HG03280 (cell line): ENCODE data around the gene CSTPP1.
"Not testable (repeated sequence)": the region's sequence is repeated elsewhere in the genome, so short reads cannot be mapped to it uniquely, and the experiment has no call there.

ENCODE experiments used
- ATAC-seq: cut with Tn5 transposase; IDR thresholded peaks from one replicate; pipeline ENCODE4 v1.9.1; 2021; ENCODE audit warnings: mild to moderate bottlenecking, moderate library complexity; ENCODE audit not compliant: unreplicated experiment

Gene CSTPP1

DNA sequence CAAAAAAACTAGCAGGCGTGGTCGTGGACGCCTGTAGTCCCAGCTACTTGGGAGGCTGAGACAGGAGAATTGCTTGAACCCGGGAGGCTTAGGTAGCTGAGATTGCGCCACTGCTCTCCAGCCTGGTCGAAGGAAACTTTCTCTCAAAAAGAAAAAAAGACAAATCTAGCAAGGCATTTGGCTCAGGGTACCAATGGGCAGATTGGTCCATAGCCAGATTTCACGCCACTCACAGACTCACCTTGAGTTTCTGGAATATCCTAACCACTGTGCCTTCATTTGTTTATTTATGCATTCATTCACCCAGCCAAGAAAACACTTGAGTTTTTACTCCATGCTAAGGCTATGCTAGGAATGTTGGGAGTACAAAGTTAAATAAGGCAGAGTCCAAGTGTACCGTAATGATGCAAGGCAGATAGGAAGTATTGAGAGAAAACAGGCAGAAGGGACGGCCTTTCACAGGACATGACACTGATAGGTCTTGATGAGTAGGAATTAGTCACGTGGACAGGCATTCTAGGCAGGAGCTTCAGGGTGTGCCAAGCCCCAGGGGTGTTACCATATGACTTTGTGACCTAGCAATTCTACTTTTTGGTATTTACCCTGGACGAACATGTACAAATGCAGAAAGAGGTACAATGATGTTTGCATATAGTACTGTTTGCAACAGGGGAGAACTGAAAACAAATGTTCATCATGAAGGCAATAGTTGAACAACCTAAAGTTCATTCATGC, 252.7 kb downstream of the CSTPP1 start:
- ATAC-seq = no peak

DNA sequence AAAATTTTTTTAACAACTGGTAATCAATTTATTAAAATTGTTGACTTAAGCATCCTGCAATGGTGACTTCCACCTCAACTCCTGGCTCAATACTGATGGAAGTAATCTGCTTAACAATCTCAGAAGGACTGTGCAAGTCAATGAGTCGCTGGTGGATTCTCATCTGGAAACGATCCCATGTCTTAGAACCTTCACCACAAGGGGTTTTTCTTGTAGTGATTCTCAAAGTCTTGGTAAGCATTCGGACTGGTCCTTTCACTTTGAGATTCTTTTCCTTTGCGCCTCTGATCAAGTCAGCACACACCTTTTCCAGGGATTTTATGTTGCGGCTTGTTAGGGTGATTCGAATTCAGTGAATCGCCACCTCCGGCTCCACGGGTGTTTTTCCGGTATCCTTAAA, 254.6 kb downstream of the CSTPP1 start:
- ATAC-seq = not testable (repeated sequence)

DNA sequence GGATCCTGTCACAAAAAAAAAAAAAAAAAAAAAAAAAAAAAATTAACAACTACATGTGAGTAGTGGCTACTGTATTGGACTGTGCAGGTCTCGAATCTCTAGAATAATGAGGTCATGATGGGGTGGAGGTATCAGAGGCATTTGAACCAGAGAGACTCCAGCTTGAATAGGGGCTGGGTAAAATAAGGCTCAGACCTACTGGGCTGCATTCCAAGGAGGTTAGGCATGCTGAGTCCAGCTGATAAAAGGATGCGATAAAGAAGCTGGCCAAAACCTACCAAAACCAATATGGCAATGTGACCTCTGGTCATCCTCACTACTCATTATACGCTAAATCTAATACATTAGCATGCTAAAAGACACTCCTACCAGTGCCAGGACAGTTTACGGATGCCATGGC, 255.6 kb downstream of the CSTPP1 start:
- no peak for ATAC-seq

DNA sequence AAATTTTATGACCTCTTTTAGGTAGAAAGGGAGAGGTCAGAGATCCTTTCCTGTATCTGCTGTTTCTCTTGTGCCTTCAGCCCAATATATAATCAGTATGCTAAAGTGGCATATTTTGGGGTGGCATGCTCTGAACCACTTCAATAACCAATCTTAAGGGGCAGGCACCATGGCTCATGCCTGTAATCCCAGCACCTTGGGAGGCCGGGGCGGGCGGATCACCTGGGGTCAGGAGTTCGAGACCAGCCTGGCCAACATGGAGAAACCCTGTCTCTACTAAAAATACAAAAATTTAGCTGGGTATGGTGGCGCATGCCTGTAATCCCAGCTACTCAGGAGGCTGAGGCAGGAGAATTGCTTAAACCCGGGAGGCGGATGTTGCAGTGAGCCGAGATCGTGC, 261.6 kb downstream of the CSTPP1 start:
- ATAC-seq = not testable (repeated sequence)

GRCh38 chr11:47201015-47201414, 264.5 kb downstream of the CSTPP1 start:
- ATAC-seq = no peak

GRCh38 chr11:47202576-47202975, 266.0 kb downstream of the CSTPP1 start:
- ATAC-seq = no peak

DNA sequence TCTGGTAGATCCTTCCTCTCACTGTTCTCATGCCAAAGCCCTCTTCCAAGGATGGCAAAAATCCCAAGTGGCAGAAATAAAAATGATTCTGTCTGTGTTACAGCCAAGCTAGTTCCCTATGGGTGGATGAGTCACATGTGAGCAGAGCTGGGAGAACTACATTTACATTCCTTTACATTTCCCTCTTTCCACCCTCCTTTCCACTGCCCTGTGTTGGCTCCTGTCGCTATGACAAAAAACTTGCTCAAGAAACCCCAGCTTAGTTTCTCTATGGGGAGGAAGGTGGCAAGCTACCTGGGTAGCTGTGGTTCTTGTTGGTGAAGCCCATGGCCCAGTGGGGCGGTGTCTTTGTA, 268.1 kb downstream of the CSTPP1 start:
- no peak for ATAC-seq

GRCh38 chr11:47206577-47206976, 270.0 kb downstream of the CSTPP1 start:
- ATAC-seq = not testable (repeated sequence)

- ATAC-seq = no peak
These were observed 270.9 kb downstream of the CSTPP1 start for GRCh38 chr11:47207459-47207858.

GRCh38 chr11:47208008-47208552, 271.5 kb downstream of the CSTPP1 start:
- not testable (repeated sequence) for ATAC-seq

DNA sequence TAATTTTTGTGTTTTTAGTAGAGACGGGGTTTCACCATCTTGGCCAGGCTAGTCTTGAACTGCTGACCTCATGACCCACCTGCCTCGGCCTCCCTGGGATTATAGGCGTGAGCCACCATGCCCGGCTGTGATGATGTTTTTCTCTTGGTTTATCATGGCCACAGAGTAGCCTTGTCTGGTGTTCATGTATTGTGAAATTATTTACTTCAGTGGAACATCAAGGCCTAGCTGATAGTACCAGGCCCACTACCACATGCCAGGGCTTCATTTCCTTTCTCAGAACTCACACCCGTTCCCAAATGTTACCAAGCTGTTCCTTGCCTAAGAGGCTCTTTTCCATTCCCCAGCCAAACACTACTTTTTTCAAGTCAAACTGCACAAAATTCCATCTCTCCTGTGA, 272.1 kb downstream of the CSTPP1 start:
- no peak for ATAC-seq
